Peyer's patch (tissue), 4 donors: ENCODE measurements around the gene SPRY2.

Source experiments
- POLR2A ChIP-seq, 2 donors: fragments of 450-650 bp; IDR thresholded peaks; one replicate each; pipeline ENCODE4 v1.5.1; 2017; ENCODE audit warnings: antibody characterized with exemption in 2 of 2, mild to moderate bottlenecking in 2 of 2, moderate library complexity in 2 of 2
- TF ChIP-seq, protein P1 (sequence below), 6 experiments: fragments of 450-650 bp in 4 of 6; fragments of 200-600 bp in 2 of 6; sonication (generic) in 1 of 6; IDR thresholded peaks; one replicate each; pipeline ENCODE4 v1.5.1; 2017 to 2019; ENCODE audit warnings: antibody characterized with exemption in 6 of 6, mild to moderate bottlenecking in 3 of 6, moderate library complexity in 1 of 6

DNA sequence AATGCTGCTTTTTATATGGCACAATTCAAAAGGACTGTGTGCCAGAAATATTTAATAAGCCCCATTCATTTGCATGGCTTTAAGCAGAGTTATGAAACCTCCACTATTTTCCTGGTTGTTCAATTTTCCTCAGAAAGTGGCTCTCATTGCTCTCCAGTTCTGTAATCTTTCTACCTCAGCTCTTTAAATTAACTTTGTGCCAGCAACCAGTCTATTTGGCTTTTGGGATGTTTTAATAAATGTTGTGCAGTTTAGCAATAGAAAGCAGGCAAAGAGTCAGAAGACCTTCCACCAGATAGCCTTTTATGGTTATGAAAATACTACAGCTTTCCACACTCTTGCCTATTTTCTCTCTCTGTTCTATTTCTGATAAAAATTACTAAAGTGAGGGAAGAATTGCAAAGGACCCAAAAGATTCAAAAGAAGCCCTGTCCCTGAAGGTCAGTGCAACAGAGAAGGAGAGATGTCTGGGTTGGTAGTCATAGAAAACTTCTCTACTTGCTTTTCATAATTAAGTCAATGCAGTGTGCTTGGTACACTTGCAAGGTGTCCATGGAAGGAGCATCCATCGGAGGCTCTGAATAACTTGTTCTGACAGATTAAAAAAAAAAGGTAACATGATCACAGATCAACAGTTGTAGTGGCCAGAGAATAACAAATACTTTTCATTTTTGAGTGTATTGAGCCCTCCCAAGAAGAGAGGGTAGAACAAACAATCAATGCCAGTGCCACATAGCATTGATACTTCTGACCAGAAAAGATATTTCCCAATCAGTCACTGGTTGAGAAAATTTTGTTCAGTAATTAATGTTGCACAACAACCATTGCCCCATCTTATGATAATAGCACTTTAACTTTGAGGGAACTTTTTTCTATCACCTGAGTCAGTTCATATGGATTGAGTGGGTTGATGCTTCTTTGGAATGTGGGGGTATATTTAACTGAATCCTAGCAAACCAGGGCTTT, 48.4 kb upstream of the SPRY2 start:
- TF ChIP-seq, protein P1, sequence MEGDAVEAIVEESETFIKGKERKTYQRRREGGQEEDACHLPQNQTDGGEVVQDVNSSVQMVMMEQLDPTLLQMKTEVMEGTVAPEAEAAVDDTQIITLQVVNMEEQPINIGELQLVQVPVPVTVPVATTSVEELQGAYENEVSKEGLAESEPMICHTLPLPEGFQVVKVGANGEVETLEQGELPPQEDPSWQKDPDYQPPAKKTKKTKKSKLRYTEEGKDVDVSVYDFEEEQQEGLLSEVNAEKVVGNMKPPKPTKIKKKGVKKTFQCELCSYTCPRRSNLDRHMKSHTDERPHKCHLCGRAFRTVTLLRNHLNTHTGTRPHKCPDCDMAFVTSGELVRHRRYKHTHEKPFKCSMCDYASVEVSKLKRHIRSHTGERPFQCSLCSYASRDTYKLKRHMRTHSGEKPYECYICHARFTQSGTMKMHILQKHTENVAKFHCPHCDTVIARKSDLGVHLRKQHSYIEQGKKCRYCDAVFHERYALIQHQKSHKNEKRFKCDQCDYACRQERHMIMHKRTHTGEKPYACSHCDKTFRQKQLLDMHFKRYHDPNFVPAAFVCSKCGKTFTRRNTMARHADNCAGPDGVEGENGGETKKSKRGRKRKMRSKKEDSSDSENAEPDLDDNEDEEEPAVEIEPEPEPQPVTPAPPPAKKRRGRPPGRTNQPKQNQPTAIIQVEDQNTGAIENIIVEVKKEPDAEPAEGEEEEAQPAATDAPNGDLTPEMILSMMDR (IDR thresholded peaks at IDR 0.05) = no peak
- no peak for TF ChIP-seq POLR2A (IDR thresholded peaks at IDR 0.05)
